HEK293 (cell line): ENCODE results near the gene NT5M.
A peak's percentile ranks its signal among the peaks of the same experiment; 100 is the strongest.

ENCODE experiments used
- BCL11A ChIP-seq: fragments of 450-650 bp; formaldehyde crosslinking; IDR thresholded peaks from 2 replicates; pipeline ENCODE4 v1.5.1; 2016; ENCODE audit warnings: low read depth, missing biosample characterization, missing genetic modification characterization
- EGR2 ChIP-seq: fragments of 450-650 bp; formaldehyde crosslinking; IDR thresholded peaks from 2 replicates; pipeline ENCODE4 v1.5.1; 2016; ENCODE audit warnings: low read depth, missing biosample characterization, missing genetic modification characterization
- HIC1 ChIP-seq: fragments of 450-650 bp; formaldehyde crosslinking; IDR thresholded peaks from 2 replicates; pipeline ENCODE4 v1.5.1; 2016; ENCODE audit warnings: missing biosample characterization, missing genetic modification characterization
- MYNN ChIP-seq: fragments of 450-650 bp; formaldehyde crosslinking; IDR thresholded peaks from 2 replicates; pipeline ENCODE4 v1.5.1; 2016; ENCODE audit warnings: missing biosample characterization, missing genetic modification characterization, borderline replicate concordance
- PBX3 ChIP-seq: sonication (generic); formaldehyde crosslinking; IDR thresholded peaks from 2 replicates; pipeline ENCODE4 v1.8.1; 2022; ENCODE audit warnings: mild to moderate bottlenecking, moderate library complexity, missing genetic modification reagents
- TCF7L2 ChIP-seq: IDR thresholded peaks from 2 replicates; pipeline ENCODE4 v1.6.1; 2011; ENCODE audit warnings: low read depth, mild to moderate bottlenecking, inconsistent platforms, low read length, moderate library complexity, borderline replicate concordance
- ZBTB20 ChIP-seq: fragments of 450-650 bp; formaldehyde crosslinking; IDR thresholded peaks from 2 replicates; pipeline ENCODE4 v1.5.1; 2016; ENCODE audit warnings: missing biosample characterization, missing genetic modification characterization
- ZBTB6 ChIP-seq: fragments of 450-650 bp; formaldehyde crosslinking; IDR thresholded peaks from 2 replicates; pipeline ENCODE4 v1.5.1; 2017; ENCODE audit warnings: missing biosample characterization, missing genetic modification characterization
- ZBTB7A ChIP-seq: fragments of 450-650 bp; formaldehyde crosslinking; IDR thresholded peaks from 2 replicates; pipeline ENCODE4 v1.5.1; 2016; ENCODE audit warnings: low read depth, missing biosample characterization, missing genetic modification characterization
- ZFHX2 ChIP-seq: fragments of 450-650 bp; formaldehyde crosslinking; conservative IDR thresholded peaks from 2 replicates; pipeline ENCODE4 v1.5.1; 2016; ENCODE audit warnings: missing biosample characterization, missing genetic modification characterization
- ZNF155 ChIP-seq: fragments of 450-650 bp; formaldehyde crosslinking; IDR thresholded peaks from 2 replicates; pipeline ENCODE4 v1.5.1; 2016; ENCODE audit warnings: missing biosample characterization, missing genetic modification characterization
- ZNF18 ChIP-seq: fragments of 450-650 bp; formaldehyde crosslinking; IDR thresholded peaks from 2 replicates; pipeline ENCODE4 v1.5.1; 2016; ENCODE audit warnings: missing biosample characterization, missing genetic modification characterization
- ZNF2 ChIP-seq: fragments of 450-650 bp; formaldehyde crosslinking; IDR thresholded peaks from 2 replicates; pipeline ENCODE4 v1.5.1; 2016; ENCODE audit warnings: missing biosample characterization, missing genetic modification characterization
- ZNF280D ChIP-seq: fragments of 450-650 bp; formaldehyde crosslinking; IDR thresholded peaks from 2 replicates; pipeline ENCODE4 v1.5.1; 2016; ENCODE audit warnings: missing biosample characterization, missing genetic modification characterization
- ZNF292 ChIP-seq: fragments of 450-650 bp; formaldehyde crosslinking; IDR thresholded peaks from 2 replicates; pipeline ENCODE4 v1.5.1; 2016; ENCODE audit warnings: low read depth, missing biosample characterization, missing genetic modification characterization, borderline replicate concordance
- ZNF324 ChIP-seq: fragments of 450-650 bp; formaldehyde crosslinking; IDR thresholded peaks from 2 replicates; pipeline ENCODE4 v1.5.1; 2016; ENCODE audit warnings: missing biosample characterization, missing genetic modification characterization
- ZNF350 ChIP-seq: fragments of 450-650 bp; formaldehyde crosslinking; IDR thresholded peaks from 2 replicates; pipeline ENCODE4 v1.5.0; 2017; ENCODE audit warnings: missing biosample characterization, mild to moderate bottlenecking, missing genetic modification characterization
- ZNF37A ChIP-seq: fragments of 450-650 bp; IDR thresholded peaks from 2 replicates; pipeline ENCODE4 v1.5.1; 2018; ENCODE audit warnings: missing biosample characterization, missing genetic modification characterization
- ZNF473 ChIP-seq: fragments of 450-650 bp; formaldehyde crosslinking; IDR thresholded peaks from 2 replicates; pipeline ENCODE4 v1.5.1; 2017; ENCODE audit warnings: missing biosample characterization, missing genetic modification characterization
- ZNF48 ChIP-seq: fragments of 450-650 bp; formaldehyde crosslinking; IDR thresholded peaks from 2 replicates; pipeline ENCODE4 v1.5.1; 2016; ENCODE audit warnings: missing biosample characterization, missing genetic modification characterization
- ZNF513 ChIP-seq: fragments of 450-650 bp; IDR thresholded peaks from 2 replicates; pipeline ENCODE4 v1.5.1; 2018; ENCODE audit warnings: missing biosample characterization, missing genetic modification characterization
- ZNF561 ChIP-seq: fragments of 450-650 bp; IDR thresholded peaks from 2 replicates; pipeline ENCODE4 v1.5.1; 2018; ENCODE audit warnings: missing biosample characterization, missing genetic modification characterization, borderline replicate concordance
- ZNF629 ChIP-seq: fragments of 450-650 bp; formaldehyde crosslinking; IDR thresholded peaks from 2 replicates; pipeline ENCODE4 v1.5.1; 2017; ENCODE audit warnings: missing biosample characterization, missing genetic modification characterization
- ZNF654 ChIP-seq: fragments of 450-650 bp; formaldehyde crosslinking; IDR thresholded peaks from 2 replicates; pipeline ENCODE4 v1.5.1; 2016; ENCODE audit warnings: low read depth, missing biosample characterization, missing genetic modification characterization
- ZNF76 ChIP-seq: fragments of 450-650 bp; formaldehyde crosslinking; IDR thresholded peaks from 2 replicates; pipeline ENCODE4; 2016; ENCODE audit warnings: low read depth, missing biosample characterization, missing genetic modification characterization, borderline replicate concordance
- ZSCAN23 ChIP-seq: fragments of 450-650 bp; formaldehyde crosslinking; IDR thresholded peaks from 2 replicates; pipeline ENCODE4 v1.5.1; 2016; ENCODE audit warnings: missing biosample characterization, missing genetic modification characterization
- ZSCAN4 ChIP-seq: fragments of 450-650 bp; formaldehyde crosslinking; IDR thresholded peaks from 2 replicates; pipeline ENCODE4 v1.5.1; 2017; ENCODE audit warnings: missing biosample characterization, missing genetic modification characterization

NT5M gene

GRCh38 chr17:17303010-17303846, at the start of gene NT5M (continued):
- TF ChIP-seq ZNF513 (tag by site-specific recombination) (no peak), ZNF280D (no peak), ZBTB6 (tag by site-specific recombination) (no peak), ZBTB20 (peak; percentile 79), ZNF76 (peak; percentile 58), ZNF324 (tag by site-specific recombination) (no peak), PBX3 (CRISPR knock-in tag) (peak; percentile 23; the same call in 1 of the 2 replicates), ZNF350 (tag by site-specific recombination) (no peak), ZNF48 (tag by site-specific recombination) (no peak), ZNF155 (no peak), ZNF654 (tag by site-specific recombination) (no peak), ZNF629 (tag by site-specific recombination) (peak; percentile 18; the same call in 1 of the 2 replicates), MYNN (tag by site-specific recombination) (no peak), ZNF561 (tag by site-specific recombination) (0 out of 2 replicates have a peak, but pooled peaks have one; percentile 42), ZNF2 (0 out of 2 replicates have a peak, but pooled peaks have one; percentile 44), ZNF18 (tag by site-specific recombination) (no peak), EGR2 (tag by site-specific recombination) (no peak), ZSCAN4 (no peak), ZNF292 (tag by site-specific recombination) (no peak), ZSCAN23 (tag by site-specific recombination) (no peak), TCF7L2 (no peak), ZBTB7A (tag by site-specific recombination) (no peak), ZNF473 (tag by site-specific recombination) (no peak), HIC1 (tag by site-specific recombination) (no peak), BCL11A (tag by site-specific recombination) (no peak), ZFHX2 (tag by site-specific recombination) (no peak), ZNF37A (tag by site-specific recombination) (no peak)
